D721Med (cell line): ENCODE measurements around the gene C20orf173.

ENCODE experiments used
- DNase-seq: peaks from one replicate; pipeline ENCODE4 v3.0.0; 2011; ENCODE audit warnings: low spot score; ENCODE audit not compliant: insufficient read length
- FAIRE-seq: peaks from 2 replicates; lab custom pipeline; 2011; peaks lifted over from hg19 to GRCh38; lab: Jason Lieb, UNC
- TF ChIP-seq, protein P1 (sequence below): IDR thresholded peaks from 2 replicates; pipeline ENCODE4 v1.5.1; 2012; ENCODE audit warnings: mild to moderate bottlenecking, control low read depth; ENCODE audit not compliant: insufficient read depth; ENCODE audit errors: missing control alignments

Gene C20orf173, protein sequence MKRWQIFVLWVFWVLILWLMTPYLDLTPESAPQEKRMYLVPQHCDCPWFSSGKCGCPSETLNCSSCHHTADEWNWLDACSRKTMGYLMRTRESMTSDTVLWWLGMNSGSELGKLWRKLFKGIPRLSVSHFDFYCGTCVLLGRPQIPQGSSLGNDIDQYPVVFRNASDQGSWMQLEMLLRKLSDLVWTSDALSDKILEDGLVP

DNA sequence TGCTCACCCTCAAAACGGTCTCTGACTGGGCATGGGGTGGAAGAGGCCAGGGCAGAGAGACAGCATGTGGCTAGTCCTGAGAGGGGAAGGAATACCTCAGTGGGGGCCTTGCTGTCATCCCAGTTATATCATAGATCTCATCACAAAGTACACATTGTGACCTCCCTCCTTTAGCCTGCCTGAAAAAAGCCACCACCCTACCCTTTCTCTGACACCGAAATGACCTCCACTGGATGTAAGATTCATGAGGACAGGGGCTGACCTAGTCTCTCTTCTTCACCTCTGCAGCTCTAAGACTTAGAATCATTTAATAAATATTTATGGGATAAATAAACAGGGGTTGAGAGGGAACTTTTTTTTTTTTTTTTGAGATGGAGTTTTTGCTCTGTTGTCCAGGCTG, at the start of gene C20orf173:
Gene C20orf173 (minus strand): TSS at position 101 of the 400 bp plus-strand sequence. CDS start 279 bp downstream, outside the sequence.
- TF ChIP-seq, protein P1, sequence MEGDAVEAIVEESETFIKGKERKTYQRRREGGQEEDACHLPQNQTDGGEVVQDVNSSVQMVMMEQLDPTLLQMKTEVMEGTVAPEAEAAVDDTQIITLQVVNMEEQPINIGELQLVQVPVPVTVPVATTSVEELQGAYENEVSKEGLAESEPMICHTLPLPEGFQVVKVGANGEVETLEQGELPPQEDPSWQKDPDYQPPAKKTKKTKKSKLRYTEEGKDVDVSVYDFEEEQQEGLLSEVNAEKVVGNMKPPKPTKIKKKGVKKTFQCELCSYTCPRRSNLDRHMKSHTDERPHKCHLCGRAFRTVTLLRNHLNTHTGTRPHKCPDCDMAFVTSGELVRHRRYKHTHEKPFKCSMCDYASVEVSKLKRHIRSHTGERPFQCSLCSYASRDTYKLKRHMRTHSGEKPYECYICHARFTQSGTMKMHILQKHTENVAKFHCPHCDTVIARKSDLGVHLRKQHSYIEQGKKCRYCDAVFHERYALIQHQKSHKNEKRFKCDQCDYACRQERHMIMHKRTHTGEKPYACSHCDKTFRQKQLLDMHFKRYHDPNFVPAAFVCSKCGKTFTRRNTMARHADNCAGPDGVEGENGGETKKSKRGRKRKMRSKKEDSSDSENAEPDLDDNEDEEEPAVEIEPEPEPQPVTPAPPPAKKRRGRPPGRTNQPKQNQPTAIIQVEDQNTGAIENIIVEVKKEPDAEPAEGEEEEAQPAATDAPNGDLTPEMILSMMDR = no peak
- FAIRE-seq = no peak

DNA sequence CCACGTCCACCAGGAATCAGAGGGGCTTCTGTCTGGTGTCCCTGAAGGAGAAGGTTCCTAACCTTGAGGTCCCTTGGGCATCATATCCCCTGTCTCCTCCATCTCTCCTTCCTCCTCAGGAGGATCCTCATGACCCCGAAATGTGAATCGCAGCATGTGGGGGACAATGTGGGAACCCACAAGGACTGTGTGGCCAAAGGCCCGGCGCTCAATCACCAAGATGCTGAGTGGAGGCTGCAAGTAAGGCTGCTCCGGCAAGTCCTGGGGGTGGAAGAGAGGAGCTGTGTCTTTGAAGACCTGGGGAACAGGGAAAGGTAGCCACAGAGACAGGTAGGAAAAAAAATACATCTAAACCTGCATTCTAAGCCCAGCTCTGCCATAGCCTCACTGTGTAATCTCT, 49.7 kb upstream of the C20orf173 start:
- TF ChIP-seq, protein P1 = no peak
- no peak for DNase-seq
- FAIRE-seq = no peak

More for the DNA sequence above, at the start of gene C20orf173:
- DNase-seq = no peak

DNA sequence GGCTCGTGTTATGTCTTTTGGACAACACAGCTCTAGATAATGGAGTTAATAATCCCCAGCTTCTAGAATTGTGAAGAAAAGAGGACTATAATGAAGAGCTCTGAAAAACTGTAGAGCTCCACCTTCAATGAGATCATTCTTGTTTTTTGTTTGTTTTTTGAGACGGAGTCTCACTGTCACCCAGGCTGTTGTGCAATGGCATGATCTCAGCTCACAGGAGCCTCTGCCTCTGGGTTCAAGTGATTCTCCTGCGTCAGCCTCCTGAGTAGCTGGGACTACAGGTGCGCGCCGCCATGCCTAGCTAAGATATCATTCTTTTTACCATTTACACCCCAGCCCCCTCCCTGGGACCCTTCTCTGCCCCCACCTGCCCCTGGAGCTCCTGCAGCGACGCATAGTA, 49.0 kb upstream of the C20orf173 start:
- TF ChIP-seq, protein P1 = no peak
- DNase-seq (no peak), FAIRE-seq (no peak)

DNA sequence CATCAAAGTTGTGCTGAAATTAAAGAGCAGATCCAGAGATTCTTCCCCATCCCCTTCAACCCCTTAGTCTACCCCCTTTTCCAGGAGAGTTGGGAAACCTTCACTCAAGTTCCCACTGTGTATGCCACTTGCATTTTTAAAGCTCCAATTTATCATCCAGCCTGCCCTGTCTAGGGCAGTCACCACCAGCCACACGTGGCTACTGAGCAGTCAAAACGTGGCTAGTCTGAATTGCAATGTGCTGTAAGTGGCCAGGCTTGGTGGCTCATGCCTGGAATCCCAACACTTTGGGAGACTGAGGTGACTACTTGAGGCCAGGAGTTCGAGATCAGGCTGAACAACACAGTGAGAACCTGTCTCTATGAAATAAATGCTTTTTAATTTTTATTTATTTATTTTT, 47.4 kb upstream of the C20orf173 start:
- TF ChIP-seq, protein P1 = no peak
- FAIRE-seq (no peak), DNase-seq (no peak)

DNA sequence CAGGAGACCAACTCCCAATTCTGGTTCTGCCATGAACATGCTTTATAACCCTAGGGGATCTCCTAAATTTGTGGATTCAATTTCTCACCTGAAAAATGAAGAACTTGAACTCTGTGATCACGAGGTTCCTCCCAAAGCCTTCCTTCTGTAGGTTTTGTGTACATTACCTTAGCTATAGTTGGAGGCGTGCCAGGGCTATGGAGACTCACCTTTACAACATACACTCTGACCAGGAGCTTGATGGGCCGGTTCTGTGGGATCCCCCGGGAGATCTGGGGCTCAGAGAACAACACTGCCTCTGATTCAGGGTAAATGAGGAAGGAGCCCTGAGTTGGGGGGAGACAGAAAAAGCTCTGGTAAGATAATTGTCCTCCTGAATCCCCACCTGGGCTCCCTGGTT, 46.5 kb upstream of the C20orf173 start:
- DNase-seq = no peak
- FAIRE-seq = no peak
- TF ChIP-seq, protein P1 = no peak

DNA sequence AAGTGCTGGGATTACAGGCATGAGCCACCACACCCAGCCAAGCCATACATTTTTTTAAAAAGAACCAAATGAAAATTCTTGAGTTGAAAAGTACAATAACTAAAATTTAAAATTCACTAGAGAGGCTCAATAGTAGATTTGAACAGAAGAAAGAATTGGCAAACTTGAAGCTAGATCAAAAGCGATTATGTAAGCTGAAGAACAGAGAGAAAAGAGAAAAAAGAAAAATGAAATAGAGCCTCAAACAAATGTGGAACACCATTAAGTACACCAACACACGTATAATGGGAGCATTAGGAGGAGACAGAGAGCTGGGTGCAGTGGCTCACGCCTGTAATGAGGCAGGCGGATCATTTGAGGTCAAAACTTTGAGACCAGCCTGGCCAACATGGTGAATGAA, 43.4 kb upstream of the C20orf173 start:
- FAIRE-seq = no peak
- TF ChIP-seq, protein P1 = no peak

DNA sequence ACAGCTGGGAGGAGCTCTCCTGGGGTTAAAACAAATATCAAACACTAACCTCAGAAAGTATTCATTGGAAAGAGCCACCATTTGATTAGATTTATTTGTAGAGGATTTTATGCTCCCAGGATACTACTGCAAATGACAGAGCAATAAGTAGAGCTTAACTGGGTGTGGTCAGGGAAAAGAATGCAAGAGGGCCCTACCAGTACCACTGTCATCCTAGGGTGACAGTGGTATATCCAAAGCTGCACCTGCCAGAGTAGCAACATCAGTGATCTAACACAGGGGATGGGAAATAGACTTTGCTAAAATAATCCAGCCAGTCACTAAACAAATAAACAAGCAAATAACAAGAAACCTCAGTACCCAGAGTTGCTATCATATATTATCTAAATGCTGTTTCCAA, 42.1 kb upstream of the C20orf173 start:
- TF ChIP-seq, protein P1 = no peak
- FAIRE-seq (no peak), DNase-seq (no peak)

More for the DNA sequence above, 43.4 kb upstream of the C20orf173 start:
- DNase-seq = no peak
